Liver (tissue), 3 donors: ENCODE measurements around the gene CSNK2B.

ENCODE experiments used
- JUND ChIP-seq, 2 donors: IDR thresholded peaks; 2 replicates each; pipeline ENCODE4 v1.6.1; 2016; ENCODE audit warnings: antibody characterized with exemption in 2 of 2
- MAX ChIP-seq: IDR thresholded peaks from 2 replicates; pipeline ENCODE4 v1.6.1; 2016; ENCODE audit warnings: antibody characterized with exemption
- RXRA ChIP-seq, 2 donors: IDR thresholded peaks; 2 replicates each; pipeline ENCODE4 v1.6.1; 2017 to 2018; ENCODE audit warnings: antibody characterized with exemption in 2 of 2, mild to moderate bottlenecking in 1 of 2
- SP1 ChIP-seq: IDR thresholded peaks from 2 replicates; pipeline ENCODE4 v1.6.1; 2018; ENCODE audit warnings: antibody characterized with exemption, mild to moderate bottlenecking
- TAF1 ChIP-seq: conservative IDR thresholded peaks from 2 replicates; pipeline ENCODE4 v1.6.1; 2016; ENCODE audit warnings: antibody characterized with exemption, mild to moderate bottlenecking
- YY1 ChIP-seq: IDR thresholded peaks from 2 replicates; pipeline ENCODE4 v1.6.1; 2016; ENCODE audit warnings: antibody characterized with exemption, mild to moderate bottlenecking
- TF ChIP-seq, protein P1 (sequence below): fragments of 150-350 bp; IDR thresholded peaks from 2 replicates; pipeline ENCODE4 v1.5.1; 2017; ENCODE audit warnings: improper control_type of control experiment, low read depth, low read length; ENCODE audit not compliant: missing input control
- TF ChIP-seq, protein P2 (sequence below): IDR thresholded peaks from 2 replicates; pipeline ENCODE4 v1.6.1; 2016; ENCODE audit warnings: antibody characterized with exemption, mild to moderate bottlenecking
- donor health status: healthy.
- donor health status: healthy.

GRCh38 chr6:31719001-31719400 is 53.1 kb downstream of the CSNK2B start:
- TF ChIP-seq, protein P1, sequence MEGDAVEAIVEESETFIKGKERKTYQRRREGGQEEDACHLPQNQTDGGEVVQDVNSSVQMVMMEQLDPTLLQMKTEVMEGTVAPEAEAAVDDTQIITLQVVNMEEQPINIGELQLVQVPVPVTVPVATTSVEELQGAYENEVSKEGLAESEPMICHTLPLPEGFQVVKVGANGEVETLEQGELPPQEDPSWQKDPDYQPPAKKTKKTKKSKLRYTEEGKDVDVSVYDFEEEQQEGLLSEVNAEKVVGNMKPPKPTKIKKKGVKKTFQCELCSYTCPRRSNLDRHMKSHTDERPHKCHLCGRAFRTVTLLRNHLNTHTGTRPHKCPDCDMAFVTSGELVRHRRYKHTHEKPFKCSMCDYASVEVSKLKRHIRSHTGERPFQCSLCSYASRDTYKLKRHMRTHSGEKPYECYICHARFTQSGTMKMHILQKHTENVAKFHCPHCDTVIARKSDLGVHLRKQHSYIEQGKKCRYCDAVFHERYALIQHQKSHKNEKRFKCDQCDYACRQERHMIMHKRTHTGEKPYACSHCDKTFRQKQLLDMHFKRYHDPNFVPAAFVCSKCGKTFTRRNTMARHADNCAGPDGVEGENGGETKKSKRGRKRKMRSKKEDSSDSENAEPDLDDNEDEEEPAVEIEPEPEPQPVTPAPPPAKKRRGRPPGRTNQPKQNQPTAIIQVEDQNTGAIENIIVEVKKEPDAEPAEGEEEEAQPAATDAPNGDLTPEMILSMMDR: no peak
- TF ChIP-seq MAX: no peak
- TF ChIP-seq TAF1: no peak
- TF ChIP-seq JUND (IDR thresholded peaks at IDR 0.05): no peak
- TF ChIP-seq RXRA (IDR thresholded peaks at IDR 0.05): no peak
- no peak for TF ChIP-seq YY1
- no peak for TF ChIP-seq SP1
- TF ChIP-seq, protein P2, sequence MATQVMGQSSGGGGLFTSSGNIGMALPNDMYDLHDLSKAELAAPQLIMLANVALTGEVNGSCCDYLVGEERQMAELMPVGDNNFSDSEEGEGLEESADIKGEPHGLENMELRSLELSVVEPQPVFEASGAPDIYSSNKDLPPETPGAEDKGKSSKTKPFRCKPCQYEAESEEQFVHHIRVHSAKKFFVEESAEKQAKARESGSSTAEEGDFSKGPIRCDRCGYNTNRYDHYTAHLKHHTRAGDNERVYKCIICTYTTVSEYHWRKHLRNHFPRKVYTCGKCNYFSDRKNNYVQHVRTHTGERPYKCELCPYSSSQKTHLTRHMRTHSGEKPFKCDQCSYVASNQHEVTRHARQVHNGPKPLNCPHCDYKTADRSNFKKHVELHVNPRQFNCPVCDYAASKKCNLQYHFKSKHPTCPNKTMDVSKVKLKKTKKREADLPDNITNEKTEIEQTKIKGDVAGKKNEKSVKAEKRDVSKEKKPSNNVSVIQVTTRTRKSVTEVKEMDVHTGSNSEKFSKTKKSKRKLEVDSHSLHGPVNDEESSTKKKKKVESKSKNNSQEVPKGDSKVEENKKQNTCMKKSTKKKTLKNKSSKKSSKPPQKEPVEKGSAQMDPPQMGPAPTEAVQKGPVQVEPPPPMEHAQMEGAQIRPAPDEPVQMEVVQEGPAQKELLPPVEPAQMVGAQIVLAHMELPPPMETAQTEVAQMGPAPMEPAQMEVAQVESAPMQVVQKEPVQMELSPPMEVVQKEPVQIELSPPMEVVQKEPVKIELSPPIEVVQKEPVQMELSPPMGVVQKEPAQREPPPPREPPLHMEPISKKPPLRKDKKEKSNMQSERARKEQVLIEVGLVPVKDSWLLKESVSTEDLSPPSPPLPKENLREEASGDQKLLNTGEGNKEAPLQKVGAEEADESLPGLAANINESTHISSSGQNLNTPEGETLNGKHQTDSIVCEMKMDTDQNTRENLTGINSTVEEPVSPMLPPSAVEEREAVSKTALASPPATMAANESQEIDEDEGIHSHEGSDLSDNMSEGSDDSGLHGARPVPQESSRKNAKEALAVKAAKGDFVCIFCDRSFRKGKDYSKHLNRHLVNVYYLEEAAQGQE: no peak
